ENCODE data around the gene EFNB1.

Gene EFNB1

GRCh38 chrX:68889249-68889648 lies 60.4 kb downstream of the EFNB1 start:
- TF ChIP-seq CTCF (conservative IDR thresholded peaks at IDR 0.05; ENCODE audit: low read depth, low read length) = no peak
- no peak overlapping the region for H3K4me3 ChIP-seq (ENCODE audit: low read length)
- no peak for DNase-seq (ENCODE audit: low read depth)

All from retinal pigment epithelial cell (primary cell).